HG03196 (cell line): ENCODE results near the gene EDNRB.

Experiments
- ATAC-seq: cut with Tn5 transposase; IDR thresholded peaks from one replicate; pipeline ENCODE4 v1.9.1; 2021; ENCODE audit not compliant: unreplicated experiment

The EDNRB gene

GRCh38 chr13:77846173-77846572 is 72.5 kb downstream of the EDNRB start:
- no peak for ATAC-seq
